Lower leg skin (tissue), 3 donors: ENCODE results near the gene ATP2A1.

ENCODE experiments used
- CTCF ChIP-seq, 3 donors: fragments of 450-650 bp; IDR thresholded peaks; one replicate each; pipeline ENCODE4 v1.5.1; 2016; ENCODE audit warnings: antibody characterized with exemption in 3 of 3, mild to moderate bottlenecking in 3 of 3, moderate library complexity in 2 of 3
- POLR2A ChIP-seq, 2 donors: fragments of 450-650 bp; IDR thresholded peaks; one replicate each; pipeline ENCODE4 v1.6.1; 2016 to 2017; ENCODE audit warnings: antibody characterized with exemption in 2 of 2, mild to moderate bottlenecking in 1 of 2, moderate library complexity in 1 of 2

GRCh38 chr16:28866454-28866804, 11.9 kb upstream of the ATP2A1 start:
- TF ChIP-seq CTCF (IDR thresholded peaks at IDR 0.05) (no peak), POLR2A (IDR thresholded peaks at IDR 0.05) (no peak)
